NCI-H2107 treated with DMSO at 0.1 percent for 48 hours (cell line): Measurements from ENCODE around the gene MYMX.

ENCODE experiments used
- DNase-seq: peaks from one replicate; lab custom pipeline; 2025; ENCODE audit not compliant: unreplicated experiment; lab: John Stamatoyannopoulos, UW

MYMX gene

DNA sequence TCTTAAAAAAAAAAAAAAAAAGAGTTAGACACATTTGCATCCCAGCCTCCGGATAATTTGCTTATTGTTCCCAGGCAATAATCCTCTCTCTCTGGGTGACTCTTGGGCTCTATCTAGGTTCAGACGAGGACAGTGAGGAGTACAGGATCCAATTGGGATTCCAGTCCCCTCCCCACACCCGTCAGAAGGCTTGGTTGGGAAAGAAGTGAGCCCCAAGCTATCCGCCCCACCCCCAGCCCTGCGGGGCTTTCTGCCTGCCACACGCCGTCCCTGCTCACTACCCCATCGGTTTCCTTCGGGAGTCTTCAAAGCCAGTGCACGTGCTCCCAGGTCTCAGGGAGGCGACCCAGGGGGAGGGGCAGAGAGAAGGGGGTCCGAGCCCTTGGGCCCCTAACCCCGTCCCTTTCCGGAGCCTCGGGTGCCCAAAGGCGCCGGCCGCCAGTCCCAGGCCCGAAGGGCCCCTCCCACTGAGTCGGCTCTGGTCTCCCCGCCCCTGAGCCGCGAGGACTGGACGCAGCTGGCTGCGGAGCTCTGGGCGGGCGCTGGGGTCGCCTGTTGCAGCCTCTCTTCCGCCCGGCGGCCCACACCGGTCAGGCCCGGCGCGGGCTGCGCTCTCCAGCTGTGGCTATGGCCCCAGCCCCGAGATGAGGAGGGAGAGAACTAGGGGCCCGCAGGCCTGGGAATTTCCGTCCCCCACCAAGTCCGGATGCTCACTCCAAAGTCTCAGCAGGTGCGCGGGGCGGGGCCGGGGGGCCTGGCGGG lies 2.5 kb downstream of the MYMX start:
- DNase-seq: no peak

DNA sequence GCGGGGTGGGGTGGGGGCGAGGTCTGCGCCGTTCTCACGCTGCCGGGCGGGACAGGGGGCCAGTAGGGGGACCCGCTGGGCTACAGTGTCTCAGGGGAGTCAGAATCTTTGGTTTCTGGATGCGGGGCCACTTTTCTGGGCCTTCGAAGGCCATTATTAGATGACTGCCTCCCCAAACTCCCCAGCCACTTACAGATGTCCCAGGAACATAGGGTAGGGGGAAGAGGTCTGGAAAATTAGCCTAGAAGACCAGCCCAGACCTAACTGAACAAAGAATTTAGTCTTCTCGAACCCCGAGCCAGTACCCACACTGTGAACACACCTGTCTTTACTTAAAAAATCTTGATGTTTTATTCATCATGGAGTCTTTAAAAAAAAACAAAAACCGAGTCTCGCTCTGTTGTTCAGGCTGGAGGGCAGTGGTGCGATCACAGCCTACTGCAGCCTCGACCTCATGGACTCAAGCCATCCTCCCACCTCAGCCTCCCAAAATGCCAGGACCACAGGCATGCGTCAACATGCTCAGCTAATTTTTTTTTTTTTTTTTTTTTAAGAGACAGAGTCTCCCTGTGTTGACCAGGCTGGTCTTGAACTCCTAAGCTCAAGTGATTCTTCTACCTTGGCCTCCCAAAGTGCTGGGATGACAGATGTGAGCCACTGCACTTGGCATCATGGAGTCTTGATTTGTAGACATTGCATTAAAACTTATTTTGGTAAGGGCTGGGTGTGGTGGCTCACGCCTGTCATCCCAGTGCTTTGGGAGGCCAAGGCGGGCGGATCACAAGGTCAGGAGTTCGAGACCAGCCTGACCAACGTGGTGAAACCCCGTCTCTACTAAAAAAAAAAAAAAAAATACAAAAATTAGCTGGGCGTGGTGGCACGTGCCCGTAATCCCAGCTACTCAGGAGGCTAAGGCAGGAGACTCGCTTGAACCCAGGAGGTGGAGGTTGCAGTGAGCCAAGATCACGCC lies 3.4 kb downstream of the MYMX start:
- DNase-seq: no peak

GRCh38 chr6:44220913-44221290 lies 4.2 kb downstream of the MYMX start:
- DNase-seq: no peak

- no peak for DNase-seq
These were observed 4.7 kb downstream of the MYMX start for GRCh38 chr6:44221291-44221960.

DNA sequence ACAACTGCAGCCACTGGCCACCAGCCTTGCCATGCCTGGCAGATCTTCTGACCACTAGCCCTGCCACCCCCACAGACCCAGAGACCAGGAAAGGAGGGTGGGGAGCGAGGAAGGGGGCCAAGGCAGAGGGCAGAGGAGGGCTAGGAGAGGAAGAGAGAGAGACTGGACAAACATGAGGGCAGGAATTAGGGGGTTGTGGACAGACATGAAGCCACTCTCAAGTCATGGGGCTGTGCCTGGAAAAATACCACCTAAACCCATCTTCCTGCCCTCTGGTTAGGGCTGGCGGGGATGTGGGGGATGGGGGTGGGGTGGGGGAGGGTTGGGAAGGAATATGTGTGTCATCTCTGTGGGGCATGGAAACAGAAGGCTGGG lies 5.2 kb downstream of the MYMX start:
- no peak for DNase-seq

DNA sequence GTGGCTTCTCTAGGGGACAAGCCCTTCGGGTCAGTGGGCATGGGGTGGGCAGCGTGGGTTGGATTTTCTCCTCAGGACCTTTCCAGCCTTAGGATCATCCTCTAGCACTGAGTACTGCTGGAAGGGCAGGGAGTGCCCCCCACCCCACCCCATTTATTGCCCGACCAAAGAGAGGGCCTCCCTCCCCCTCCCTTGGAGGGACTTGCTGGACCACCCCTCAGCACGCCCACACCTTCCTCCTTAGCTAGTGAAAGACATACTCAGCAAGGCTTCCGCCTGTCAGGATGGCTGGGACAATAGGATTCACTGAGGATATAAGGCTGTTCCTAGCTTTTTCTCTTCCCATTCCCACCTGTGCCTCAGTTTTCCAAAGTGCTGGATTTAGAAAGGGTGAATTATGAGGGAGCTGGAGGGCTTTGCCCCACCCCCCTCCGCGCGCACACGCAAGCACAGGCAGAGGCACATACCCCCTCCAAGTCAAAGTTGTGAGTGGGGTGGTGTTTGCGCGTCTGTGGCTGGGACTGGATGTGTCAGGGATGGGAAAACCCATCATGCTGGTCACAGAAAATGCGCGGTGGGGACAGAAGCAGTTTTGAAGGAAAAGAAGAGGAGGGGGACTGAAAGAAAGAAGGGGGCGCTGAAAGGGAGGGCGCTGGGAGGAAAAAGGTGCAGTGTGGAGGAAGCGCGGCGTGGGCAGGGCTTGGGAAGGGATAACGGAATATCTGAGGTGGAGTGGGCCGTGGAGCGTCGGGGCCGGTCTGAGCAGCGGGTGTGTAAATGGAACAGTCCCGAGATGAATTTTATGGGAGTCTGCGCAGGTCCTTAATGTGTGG lies 6.0 kb downstream of the MYMX start:
- no peak for DNase-seq

DNA sequence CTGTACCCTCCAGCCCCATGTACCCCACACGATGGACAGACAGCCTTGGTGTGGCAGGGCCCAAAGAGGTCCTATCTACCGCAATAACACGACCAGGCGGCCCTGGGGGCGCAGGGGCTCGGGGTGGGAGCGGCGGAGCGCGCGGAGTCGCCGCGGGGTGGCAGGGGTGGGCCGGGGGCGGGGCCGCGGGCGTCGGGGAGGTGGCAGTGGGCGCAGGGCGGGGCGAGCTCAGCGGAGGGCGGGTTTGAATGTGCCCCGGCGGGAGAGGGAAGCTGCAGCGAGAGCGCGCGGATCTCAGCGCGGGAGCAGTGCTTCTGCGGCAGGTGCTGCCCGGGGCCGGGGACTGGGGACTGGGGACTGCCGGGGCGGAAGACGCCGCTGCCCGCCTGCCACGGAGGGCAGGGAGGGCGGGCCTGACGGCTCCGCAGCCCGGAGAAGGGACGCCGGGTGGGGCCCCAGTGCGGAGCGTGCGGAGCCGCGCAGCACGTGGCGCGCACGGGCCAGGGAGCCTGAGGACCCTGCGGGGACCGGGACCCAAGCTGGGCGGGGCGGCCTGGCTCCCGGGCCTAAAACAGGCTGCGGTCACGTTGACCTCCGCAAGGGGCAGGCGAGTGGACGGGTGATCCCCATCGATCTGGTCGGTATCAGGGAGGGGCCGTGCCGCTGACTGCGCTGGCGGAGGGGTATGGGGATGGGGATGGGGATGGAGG lies 6.7 kb downstream of the MYMX start, which contains the start of gene SLC29A1:
Gene SLC29A1 (plus strand): TSS at position 277 of the 710 bp plus-strand sequence. CDS start 3,719 bp downstream, outside the sequence.
- no peak for DNase-seq

DNA sequence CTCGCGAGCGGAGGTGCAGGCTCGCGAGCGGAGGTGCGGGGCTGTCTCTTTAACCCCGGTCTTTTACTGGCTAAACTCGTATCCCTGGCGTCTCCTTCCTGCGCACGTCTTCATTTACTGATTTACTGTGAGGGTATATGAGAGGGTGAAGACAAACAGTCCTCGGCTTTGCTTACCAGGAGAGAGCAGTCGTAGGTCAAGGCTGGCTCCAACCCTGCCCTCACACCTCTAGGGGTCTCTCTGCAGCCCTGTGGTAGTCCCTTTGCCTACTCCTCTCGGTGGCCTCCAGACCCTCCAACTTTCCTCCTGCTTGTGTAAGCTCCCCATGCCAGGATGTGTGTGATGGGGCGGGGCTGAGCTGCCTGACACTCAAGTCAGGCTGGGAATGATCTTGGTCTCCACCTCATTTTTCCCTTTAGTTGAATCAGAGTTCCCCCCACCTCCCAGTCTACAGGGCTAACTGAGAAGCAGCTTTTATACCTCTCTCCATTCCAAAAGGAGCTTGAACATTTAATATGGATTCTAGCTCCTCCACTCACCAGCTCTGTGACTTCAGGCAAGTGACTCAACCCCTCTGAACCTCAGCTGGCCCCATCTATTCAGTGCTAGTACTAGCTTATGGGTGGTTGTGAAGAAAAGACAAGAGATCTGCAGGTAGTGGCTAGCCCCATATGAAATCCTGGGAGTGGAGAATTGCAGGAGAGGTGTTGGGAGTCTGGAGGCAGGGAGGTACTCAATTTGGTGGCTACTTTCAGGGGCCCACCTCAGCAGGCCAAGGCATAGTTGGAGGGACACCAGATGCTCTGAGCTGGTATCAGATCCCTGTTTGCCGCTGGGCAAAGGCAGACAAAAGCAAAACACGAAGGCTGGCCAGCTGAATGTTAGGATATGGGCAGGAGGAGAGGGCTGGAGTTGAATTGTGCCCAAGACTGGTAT lies 7.6 kb downstream of the MYMX start:
- no peak for DNase-seq

DNA sequence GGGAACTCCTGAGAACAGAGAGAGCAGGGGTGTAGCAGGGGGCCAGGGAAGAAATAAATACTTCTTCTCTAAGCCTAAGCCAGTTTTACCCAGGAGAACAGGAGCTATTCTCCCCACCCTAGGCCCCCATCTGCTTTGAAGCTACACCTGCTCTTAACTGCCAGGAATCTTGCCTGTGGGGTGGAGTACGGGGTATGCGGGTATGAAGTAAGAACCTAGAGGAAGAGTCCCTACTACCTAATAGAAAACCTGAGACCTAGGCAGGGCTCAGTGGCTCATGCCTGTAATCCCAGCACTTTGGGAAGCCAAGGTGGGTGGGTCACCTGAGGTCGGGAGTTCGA lies 8.2 kb downstream of the MYMX start:
- DNase-seq: no peak

DNA sequence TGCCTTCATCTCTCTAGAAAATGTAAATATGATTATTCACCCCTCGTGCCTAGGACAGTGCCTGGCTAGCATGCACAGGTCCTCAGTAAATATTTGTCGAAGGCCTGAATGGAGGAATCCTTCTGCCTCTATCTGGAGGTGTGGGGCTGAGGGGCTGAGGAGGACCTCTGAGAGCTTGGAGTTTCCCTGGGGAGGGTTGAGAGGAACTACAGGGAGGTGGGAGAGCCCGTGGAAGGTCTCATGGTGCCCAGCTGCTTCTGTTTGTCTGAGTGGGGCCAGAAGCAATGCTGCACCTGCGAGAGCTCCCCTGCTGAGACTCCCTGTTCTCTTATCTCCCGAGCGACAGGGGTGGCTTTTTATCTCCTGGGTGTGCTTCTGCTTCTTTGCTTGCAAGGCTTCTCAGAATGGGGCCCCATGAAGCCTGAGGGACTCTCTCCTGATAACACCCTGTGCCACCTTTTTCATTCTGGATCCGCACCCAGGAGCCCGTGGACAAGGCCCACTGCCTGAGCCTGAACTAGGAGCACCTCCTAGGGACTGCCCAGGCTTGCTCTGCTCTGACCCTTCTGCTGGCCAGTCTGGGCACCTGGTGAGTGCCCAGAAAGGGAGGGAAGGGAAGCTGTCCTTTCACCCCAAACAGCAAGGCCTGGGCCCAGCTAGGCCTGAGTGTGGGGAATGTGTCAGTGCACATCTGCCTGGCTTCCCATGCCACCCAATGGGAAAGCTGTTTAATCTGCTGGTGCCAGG lies 9.0 kb downstream of the MYMX start:
- DNase-seq: no peak

DNA sequence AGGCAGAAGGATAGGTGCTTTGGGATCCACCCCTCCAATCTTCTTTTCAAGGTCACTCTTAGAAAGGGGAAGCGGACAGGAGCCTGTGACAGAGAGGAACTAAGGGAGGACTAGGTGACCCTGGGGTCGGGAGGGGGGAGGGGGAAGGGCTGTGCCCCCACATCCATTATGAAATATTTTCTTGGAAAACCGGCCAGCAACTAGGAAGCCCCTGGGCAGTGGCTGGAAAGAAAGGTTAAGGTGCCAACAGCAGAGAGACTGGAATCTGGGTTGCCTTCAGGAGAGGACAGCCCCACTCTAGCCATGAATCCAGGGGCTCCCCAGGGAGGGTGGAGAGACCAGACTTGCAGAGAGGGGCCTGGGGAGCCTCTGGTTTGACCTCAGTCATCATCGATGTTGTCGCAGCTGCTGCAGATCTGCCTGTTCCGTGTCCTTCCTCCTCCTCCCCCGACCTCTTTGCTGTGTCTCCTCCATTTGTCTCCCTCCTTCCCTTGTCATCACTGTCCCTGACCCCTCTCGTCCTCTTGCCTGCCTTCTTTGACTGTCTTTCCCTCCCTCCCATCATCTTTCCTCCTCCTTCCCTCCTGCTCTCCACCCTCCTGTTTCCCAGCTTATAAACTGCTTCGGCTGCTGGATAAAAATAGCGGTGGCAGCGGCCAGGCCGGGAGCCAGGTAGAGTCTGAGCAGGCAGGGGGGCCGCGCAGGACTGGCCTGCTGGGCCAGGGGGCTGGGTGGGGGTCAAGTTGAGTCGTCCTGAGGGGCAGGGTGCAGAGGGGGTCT lies 9.8 kb downstream of the MYMX start:
- no peak for DNase-seq

- no peak for DNase-seq
These were observed 10.5 kb downstream of the MYMX start for GRCh38 chr6:44227148-44227793.

DNA sequence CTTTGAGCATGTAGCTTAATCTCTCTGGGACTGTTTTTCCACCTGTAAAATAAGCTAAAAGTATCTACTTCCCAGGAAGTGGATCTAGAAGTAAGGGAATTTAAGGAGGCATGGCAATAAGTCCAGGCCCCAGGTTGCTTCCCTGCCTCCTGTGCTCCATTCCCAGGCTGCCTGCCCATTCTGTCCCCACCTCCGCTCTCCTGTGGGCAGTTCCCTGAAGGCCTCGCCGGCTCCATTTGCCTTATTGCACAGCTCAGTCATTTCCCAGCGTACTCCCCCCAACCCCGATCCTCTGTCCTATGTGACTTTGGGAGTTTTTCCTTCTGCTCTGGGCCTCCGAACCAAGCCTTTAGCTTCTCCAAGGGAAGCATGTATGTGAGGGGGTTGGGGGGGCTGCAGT lies 11.3 kb downstream of the MYMX start:
- DNase-seq: no peak

- DNase-seq: no peak
These were observed 11.7 kb downstream of the MYMX start for GRCh38 chr6:44228433-44228832.

- DNase-seq: no peak
These were observed 12.1 kb downstream of the MYMX start for GRCh38 chr6:44228836-44229235.

GRCh38 chr6:44229376-44230033 lies 12.8 kb downstream of the MYMX start:
- no peak for DNase-seq
